Memory B cell (primary cell): ENCODE measurements around the gene TNNI3K.

ENCODE experiments used
- ATAC-seq: fragments of 150-1000 bp; cut with Tn5 transposase; 2 replicates; pipeline ENCODE4 v1.10.0; 2021; ENCODE audit warnings: low read depth, mild to moderate bottlenecking, moderate library complexity
- DNase-seq, 2 donors: peaks; one replicate each; pipeline ENCODE4 v3.0.0; 2022; ENCODE audit warnings: low spot score in 2 of 2
- H3K27ac Mint-ChIP-seq: one replicate; pipeline ENCODE4 v1.8.0; 2022; ENCODE audit warnings: mild to moderate bottlenecking, moderate library complexity, mixed read lengths
- H3K27me3 Mint-ChIP-seq: one replicate; pipeline ENCODE4 v1.8.0; 2022; ENCODE audit warnings: mixed read lengths
- H3K36me3 Mint-ChIP-seq: one replicate; pipeline ENCODE4 v1.8.0; 2022; ENCODE audit warnings: mild to moderate bottlenecking, mixed read lengths
- H3K4me1 Mint-ChIP-seq: one replicate; pipeline ENCODE4 v1.8.0; 2022; ENCODE audit warnings: mixed read lengths
- H3K4me3 Mint-ChIP-seq: one replicate; pipeline ENCODE4 v1.8.0; 2022; ENCODE audit warnings: mild to moderate bottlenecking, moderate library complexity, mixed read lengths
- H3K9me3 Mint-ChIP-seq: one replicate; pipeline ENCODE4 v1.8.0; 2022; ENCODE audit warnings: mixed read lengths

TNNI3K gene

GRCh38 chr1:74333244-74333643, 98.1 kb downstream of the TNNI3K start:
- ATAC-seq (no peak), DNase-seq (no peak)
- Mint-ChIP-seq H3K4me1 (no peaks in the 10 kb centered on the region), H3K27me3 (no peaks in the 10 kb centered on the region), H3K27ac (no peak overlapping the region), H3K36me3 (peaks cover 3% of the 10 kb centered on the region), H3K9me3 (no peaks in the 10 kb centered on the region), H3K4me3 (no peak overlapping the region)

DNA sequence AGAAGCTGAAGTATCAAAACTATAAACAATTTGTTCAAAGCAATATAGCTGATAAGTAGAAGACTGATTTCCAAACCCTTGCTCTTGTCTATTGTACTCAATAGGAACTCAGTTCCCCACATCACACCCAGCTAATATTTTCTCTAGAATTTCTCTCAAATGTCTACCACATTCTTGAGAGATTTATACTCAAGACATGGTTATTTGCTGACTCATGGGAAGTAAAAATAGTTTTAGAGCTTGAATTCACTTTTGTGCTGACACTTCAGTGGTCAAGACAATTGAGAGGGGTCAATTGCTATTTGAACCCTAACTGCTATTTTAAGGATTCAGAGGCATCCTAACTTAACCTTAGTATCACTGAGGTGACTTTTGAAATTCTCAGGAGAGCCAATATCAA, 99.0 kb downstream of the TNNI3K start:
- no peak for DNase-seq
- no peaks in the 10 kb centered on the region for H3K9me3 Mint-ChIP-seq
- H3K4me3 Mint-ChIP-seq = no peak overlapping the region
- no peaks in the 10 kb centered on the region for H3K27me3 Mint-ChIP-seq
- no peak overlapping the region for H3K27ac Mint-ChIP-seq
- H3K4me1 Mint-ChIP-seq = no peaks in the 10 kb centered on the region
- H3K36me3 Mint-ChIP-seq = peaks cover 3% of the 10 kb centered on the region
- no peak for ATAC-seq

- no peaks in the 10 kb centered on the region for H3K27me3 Mint-ChIP-seq
- H3K4me1 Mint-ChIP-seq = no peaks in the 10 kb centered on the region
- no peaks in the 10 kb centered on the region for H3K9me3 Mint-ChIP-seq
- H3K27ac Mint-ChIP-seq = no peak overlapping the region
- H3K4me3 Mint-ChIP-seq = no peak overlapping the region
- no peaks in the 10 kb centered on the region for H3K36me3 Mint-ChIP-seq
- DNase-seq = no peak
- no peak for ATAC-seq
Observed at GRCh38 chr1:74340656-74341055, 105.5 kb downstream of the TNNI3K start.

DNA sequence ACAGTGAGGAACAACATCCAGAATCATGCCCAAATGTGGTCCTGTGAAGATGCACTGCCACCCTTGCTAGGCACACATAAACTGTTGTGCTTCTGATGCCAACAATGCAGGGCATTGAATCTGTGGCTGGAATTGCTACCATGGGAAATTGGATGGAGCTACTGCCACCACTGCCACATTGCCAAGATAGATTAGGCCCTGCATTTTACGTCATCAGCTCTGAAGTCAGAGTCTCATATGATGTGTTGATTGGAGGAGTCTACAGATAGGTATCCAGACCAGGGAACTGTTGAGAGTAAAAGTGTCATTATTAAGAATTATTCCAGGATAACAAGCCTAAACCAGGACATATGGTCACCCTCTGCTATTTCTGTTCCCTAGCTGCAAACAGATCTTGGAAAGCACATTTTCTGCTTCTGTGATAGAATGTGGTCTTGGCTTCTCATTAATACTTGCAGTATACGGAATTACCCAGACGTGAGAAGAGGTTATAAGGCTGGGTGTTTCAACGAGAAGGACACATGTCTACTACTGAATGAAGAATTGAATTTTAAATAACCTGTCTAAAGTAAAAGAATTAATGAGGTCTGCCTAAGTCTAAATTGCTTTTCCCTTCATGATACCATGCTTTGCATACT, 106.6 kb downstream of the TNNI3K start:
- ATAC-seq (no peak), DNase-seq (no peak)
- no peaks in the 10 kb centered on the region for H3K36me3 Mint-ChIP-seq
- H3K27ac Mint-ChIP-seq = no peak overlapping the region
- H3K4me3 Mint-ChIP-seq = no peak overlapping the region
- H3K4me1 Mint-ChIP-seq = no peaks in the 10 kb centered on the region
- no peaks in the 10 kb centered on the region for H3K9me3 Mint-ChIP-seq
- H3K27me3 Mint-ChIP-seq = no peaks in the 10 kb centered on the region

- Mint-ChIP-seq H3K27me3 (no peaks in the 10 kb centered on the region), H3K27ac (no peak overlapping the region)
Observed at GRCh38 chr1:74343216-74343615, 108.0 kb downstream of the TNNI3K start.

DNA sequence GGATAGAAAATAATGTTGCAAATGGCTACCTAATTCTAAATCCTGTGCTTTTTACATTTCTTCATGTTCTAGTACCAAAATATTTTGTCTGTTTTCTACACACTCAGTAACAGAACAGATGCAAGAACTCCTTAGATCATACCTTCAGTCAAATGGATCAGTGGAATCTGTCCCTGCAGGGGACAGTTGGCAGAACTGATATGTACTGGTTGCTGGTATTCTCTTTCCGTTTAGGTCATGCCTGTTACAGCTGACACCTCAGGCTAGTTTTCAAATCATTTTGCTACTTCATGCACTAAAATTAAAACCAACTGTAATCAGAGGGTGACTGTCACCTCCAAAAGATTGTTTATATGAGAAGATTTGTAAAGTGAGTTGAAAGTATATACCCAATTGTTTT, 109.2 kb downstream of the TNNI3K start:
- no peaks in the 10 kb centered on the region for H3K4me1 Mint-ChIP-seq
- no peak overlapping the region for H3K27ac Mint-ChIP-seq
- H3K4me3 Mint-ChIP-seq = no peak overlapping the region
- ATAC-seq (no peak), DNase-seq (no peak)
- no peaks in the 10 kb centered on the region for H3K9me3 Mint-ChIP-seq
- H3K27me3 Mint-ChIP-seq = no peaks in the 10 kb centered on the region
- H3K36me3 Mint-ChIP-seq = no peaks in the 10 kb centered on the region

More at GRCh38 chr1:74343216-74343615, 108.0 kb downstream of the TNNI3K start:
- no peak for ATAC-seq
- no peak overlapping the region for H3K4me3 Mint-ChIP-seq
- no peaks in the 10 kb centered on the region for H3K36me3 Mint-ChIP-seq
- no peaks in the 10 kb centered on the region for H3K9me3 Mint-ChIP-seq
- DNase-seq = no peak
- H3K4me1 Mint-ChIP-seq = no peaks in the 10 kb centered on the region

DNA sequence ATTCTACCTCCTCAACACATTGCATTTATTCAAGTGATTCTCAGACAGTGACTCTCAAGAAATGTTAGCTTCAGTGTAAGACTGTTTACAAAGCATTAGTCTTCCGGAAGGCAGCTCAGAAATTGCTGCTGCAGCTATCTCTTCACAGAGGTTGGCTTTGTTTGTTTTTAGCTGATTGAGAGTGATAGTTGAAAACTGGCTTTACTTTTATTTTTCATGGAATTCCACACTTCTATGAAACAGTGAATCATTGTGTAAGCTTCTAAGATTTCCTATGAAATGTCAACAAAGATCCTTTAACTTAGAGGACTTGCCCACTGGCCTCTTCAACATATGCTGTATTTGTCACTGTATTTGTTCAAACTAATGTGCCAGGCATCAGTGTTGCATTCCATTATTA, 121.3 kb downstream of the TNNI3K start:
- Mint-ChIP-seq H3K4me3 (no peak overlapping the region), H3K4me1 (no peaks in the 10 kb centered on the region), H3K27ac (no peak overlapping the region), H3K27me3 (peaks cover 2% of the 10 kb centered on the region), H3K9me3 (peaks cover 2% of the 10 kb centered on the region), H3K36me3 (peaks cover 4% of the 10 kb centered on the region)
- DNase-seq (no peak), ATAC-seq (no peak)

- no peaks in the 10 kb centered on the region for H3K9me3 Mint-ChIP-seq
- H3K27me3 Mint-ChIP-seq = no peaks in the 10 kb centered on the region
- no peak overlapping the region for H3K27ac Mint-ChIP-seq
Observed at GRCh38 chr1:74357150-74357549, 122.0 kb downstream of the TNNI3K start.

DNA sequence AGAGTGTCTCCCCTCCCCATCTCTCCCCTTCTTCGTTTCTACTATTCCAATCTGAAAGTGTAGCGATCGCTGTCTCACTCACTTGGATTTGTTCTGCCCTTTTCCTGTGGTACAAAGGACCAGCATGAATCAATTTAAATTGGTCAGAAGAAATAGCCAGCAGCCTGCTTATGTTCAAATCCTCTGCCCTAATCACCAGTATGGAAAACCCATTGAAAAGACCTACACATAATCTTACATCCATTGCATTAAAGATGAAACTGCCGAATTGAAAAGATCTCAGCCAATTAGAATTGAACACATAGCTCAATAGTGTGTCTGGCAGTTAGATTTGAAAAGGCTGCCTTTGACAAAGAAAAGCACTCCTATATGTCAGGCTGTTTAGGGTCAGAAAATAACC, 122.6 kb downstream of the TNNI3K start:
- H3K27ac Mint-ChIP-seq = no peak overlapping the region
- no peaks in the 10 kb centered on the region for H3K9me3 Mint-ChIP-seq
- H3K27me3 Mint-ChIP-seq = no peaks in the 10 kb centered on the region
- no peak overlapping the region for H3K4me3 Mint-ChIP-seq
- ATAC-seq (no peak), DNase-seq (no peak)
- H3K4me1 Mint-ChIP-seq = no peaks in the 10 kb centered on the region
- H3K36me3 Mint-ChIP-seq = peaks cover 2% of the 10 kb centered on the region

More at GRCh38 chr1:74357150-74357549, 122.0 kb downstream of the TNNI3K start:
- no peaks in the 10 kb centered on the region for H3K4me1 Mint-ChIP-seq
- DNase-seq (no peak), ATAC-seq (no peak)
- H3K36me3 Mint-ChIP-seq = peaks cover 2% of the 10 kb centered on the region
- H3K4me3 Mint-ChIP-seq = no peak overlapping the region

DNA sequence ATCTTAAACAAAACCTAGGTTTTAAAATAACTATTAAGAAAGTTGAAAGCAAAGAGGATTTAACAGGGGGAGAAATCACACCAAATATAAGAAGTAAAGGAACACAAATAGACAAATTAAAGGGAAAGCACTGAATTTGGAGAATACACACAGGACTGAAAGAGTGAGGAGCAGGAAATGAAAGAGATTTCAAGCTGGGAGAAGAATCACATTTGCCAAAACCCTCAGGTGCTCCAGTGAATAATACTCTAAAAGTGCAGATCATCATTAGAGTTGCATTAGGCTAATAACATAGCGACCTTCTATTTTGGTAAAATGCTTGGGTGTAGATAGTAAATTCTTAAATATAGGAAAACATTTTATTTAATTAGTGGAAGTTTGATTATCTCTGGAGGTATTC, 127.5 kb downstream of the TNNI3K start:
- H3K27me3 Mint-ChIP-seq = no peaks in the 10 kb centered on the region
- H3K36me3 Mint-ChIP-seq = no peaks in the 10 kb centered on the region

GRCh38 chr1:74363220-74363619, 128.0 kb downstream of the TNNI3K start:
- H3K27ac Mint-ChIP-seq = no peak overlapping the region

More for the DNA sequence above, 127.5 kb downstream of the TNNI3K start:
- DNase-seq = no peak
- Mint-ChIP-seq H3K4me1 (no peaks in the 10 kb centered on the region), H3K9me3 (peaks cover 2% of the 10 kb centered on the region), H3K4me3 (no peak overlapping the region), H3K27ac (no peak overlapping the region)
- ATAC-seq = no peak

DNA sequence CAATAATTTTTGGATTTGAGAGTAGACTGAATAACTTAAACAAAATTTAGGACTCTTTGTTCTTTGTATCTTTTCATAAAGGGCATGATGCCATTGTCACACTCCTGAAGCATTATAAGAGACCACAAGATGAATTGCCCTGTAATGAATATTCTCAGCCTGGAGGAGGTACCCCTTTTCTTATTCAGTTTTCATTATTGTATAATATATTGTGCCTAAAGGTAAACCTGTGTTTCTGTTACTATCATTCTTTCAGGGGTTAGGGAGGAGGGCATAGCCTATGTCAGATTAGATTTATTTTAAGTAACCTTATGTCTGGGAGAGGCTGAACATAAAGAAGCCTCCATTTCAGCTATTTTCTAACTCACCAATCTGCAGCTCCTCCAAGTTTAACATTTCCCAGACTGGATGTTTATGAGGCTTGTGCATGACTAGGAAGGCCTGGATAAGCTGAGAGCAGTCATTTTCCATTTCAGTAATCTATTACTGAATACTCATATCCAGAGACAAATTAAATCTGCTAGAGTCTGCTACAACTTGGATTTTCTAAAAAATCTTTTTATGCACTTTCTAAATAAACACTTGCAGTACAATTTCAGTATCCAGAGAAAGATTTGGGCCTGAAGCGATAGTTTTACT, 132.1 kb downstream of the TNNI3K start:
- Mint-ChIP-seq H3K27ac (no peak overlapping the region), H3K4me3 (no peak overlapping the region), H3K4me1 (no peaks in the 10 kb centered on the region), H3K36me3 (no peaks in the 10 kb centered on the region), H3K9me3 (peaks cover 2% of the 10 kb centered on the region), H3K27me3 (no peaks in the 10 kb centered on the region)
- ATAC-seq = no peak
- no peak for DNase-seq

More at GRCh38 chr1:74363220-74363619, 128.0 kb downstream of the TNNI3K start:
- no peak for DNase-seq
- ATAC-seq = no peak
- Mint-ChIP-seq H3K36me3 (no peaks in the 10 kb centered on the region), H3K4me1 (no peaks in the 10 kb centered on the region), H3K27me3 (no peaks in the 10 kb centered on the region), H3K4me3 (no peak overlapping the region), H3K9me3 (peaks cover 2% of the 10 kb centered on the region)

DNA sequence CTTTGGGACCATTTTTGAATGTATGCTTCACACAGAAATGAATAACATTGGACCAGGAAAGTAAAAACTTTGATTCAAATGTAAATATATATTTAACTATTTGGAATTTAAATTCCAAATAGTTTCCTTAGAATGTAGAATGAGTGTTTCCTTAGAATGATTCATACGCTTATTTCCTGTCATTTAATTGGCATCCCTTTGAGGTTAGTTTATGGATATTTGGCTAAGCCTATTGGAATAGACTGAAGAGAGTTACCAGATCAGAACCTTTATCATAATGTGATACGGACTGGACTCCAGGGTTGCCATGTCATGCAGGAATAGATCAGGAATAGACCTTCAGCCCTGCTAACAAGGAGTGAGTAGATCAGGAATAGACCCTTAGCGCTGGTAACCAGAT, 133.1 kb downstream of the TNNI3K start:
- H3K4me3 Mint-ChIP-seq = no peak overlapping the region
- no peaks in the 10 kb centered on the region for H3K4me1 Mint-ChIP-seq
- ATAC-seq (no peak), DNase-seq (no peak)
- H3K36me3 Mint-ChIP-seq = no peaks in the 10 kb centered on the region
- peaks cover 2% of the 10 kb centered on the region for H3K9me3 Mint-ChIP-seq
- no peak overlapping the region for H3K27ac Mint-ChIP-seq
- no peaks in the 10 kb centered on the region for H3K27me3 Mint-ChIP-seq

GRCh38 chr1:74375376-74375775, 140.2 kb downstream of the TNNI3K start:
- Mint-ChIP-seq H3K27me3 (no peaks in the 10 kb centered on the region), H3K4me3 (no peak overlapping the region), H3K36me3 (no peaks in the 10 kb centered on the region), H3K9me3 (no peaks in the 10 kb centered on the region), H3K27ac (no peak overlapping the region), H3K4me1 (no peaks in the 10 kb centered on the region)
- DNase-seq = no peak
- no peak for ATAC-seq

GRCh38 chr1:74380252-74380651, 145.1 kb downstream of the TNNI3K start:
- Mint-ChIP-seq H3K27ac (no peak overlapping the region), H3K27me3 (peaks cover 2% of the 10 kb centered on the region)

More at GRCh38 chr1:74380252-74380651, 145.1 kb downstream of the TNNI3K start:
- no peak for ATAC-seq
- H3K4me3 Mint-ChIP-seq = no peak overlapping the region
- H3K4me1 Mint-ChIP-seq = no peaks in the 10 kb centered on the region
- no peak for DNase-seq
- no peaks in the 10 kb centered on the region for H3K36me3 Mint-ChIP-seq
- H3K9me3 Mint-ChIP-seq = no peaks in the 10 kb centered on the region
